Adipose tissue (tissue), 3 donors: ENCODE results near the gene USP40. TPM values are rescaled to one million over a fixed set of nuclear protein-coding genes. Genes with fewer than 3 reads are reported as not detected.

ENCODE experiments used
- H3K27ac ChIP-seq: one replicate; pipeline ENCODE4 v1.5.1; 2013; ENCODE audit warnings: low read depth, low read length
- WGBS, 3 donors: extraction: QIAGEN DNeasy Blood & Tissue Kit; methylation state at CpG; one replicate each; pipeline ENCODE4 v1.1.7; 2013; 5-methylcytosine and 5-hydroxymethylcytosine counted together
- polyA plus RNA-seq, 3 donors: library from polyadenylated mRNA; stranded (reverse); fragments of 200-250 nt; gene quantifications; one replicate each; pipeline ENCODE4 v1.2.3, GENCODE V29; 2013
- donor health status: healthy with polysubstance abuse.
- donor health status: Bipolar disorder and iron deficiency.
- donor health status: healthy.

The USP40 gene
- polyA plus RNA-seq, 3 donors = 11.5 to 26.4 (median 16.2) TPM

- no peak overlapping the region for H3K27ac ChIP-seq
- WGBS, 3 donors = 76 to 82% (median 78%) methylated on average over 22 of the region's 22 CpGs
Observed at GRCh38 chr2:233481368-233482142, 85.0 kb downstream of the USP40 start.

GRCh38 chr2:233480490-233481202 is 85.9 kb downstream of the USP40 start:
- 80 to 87% (median 87%) methylated on average over 20 to 21 of the region's 21 CpGs for WGBS, 3 donors
- no peak overlapping the region for H3K27ac ChIP-seq

DNA sequence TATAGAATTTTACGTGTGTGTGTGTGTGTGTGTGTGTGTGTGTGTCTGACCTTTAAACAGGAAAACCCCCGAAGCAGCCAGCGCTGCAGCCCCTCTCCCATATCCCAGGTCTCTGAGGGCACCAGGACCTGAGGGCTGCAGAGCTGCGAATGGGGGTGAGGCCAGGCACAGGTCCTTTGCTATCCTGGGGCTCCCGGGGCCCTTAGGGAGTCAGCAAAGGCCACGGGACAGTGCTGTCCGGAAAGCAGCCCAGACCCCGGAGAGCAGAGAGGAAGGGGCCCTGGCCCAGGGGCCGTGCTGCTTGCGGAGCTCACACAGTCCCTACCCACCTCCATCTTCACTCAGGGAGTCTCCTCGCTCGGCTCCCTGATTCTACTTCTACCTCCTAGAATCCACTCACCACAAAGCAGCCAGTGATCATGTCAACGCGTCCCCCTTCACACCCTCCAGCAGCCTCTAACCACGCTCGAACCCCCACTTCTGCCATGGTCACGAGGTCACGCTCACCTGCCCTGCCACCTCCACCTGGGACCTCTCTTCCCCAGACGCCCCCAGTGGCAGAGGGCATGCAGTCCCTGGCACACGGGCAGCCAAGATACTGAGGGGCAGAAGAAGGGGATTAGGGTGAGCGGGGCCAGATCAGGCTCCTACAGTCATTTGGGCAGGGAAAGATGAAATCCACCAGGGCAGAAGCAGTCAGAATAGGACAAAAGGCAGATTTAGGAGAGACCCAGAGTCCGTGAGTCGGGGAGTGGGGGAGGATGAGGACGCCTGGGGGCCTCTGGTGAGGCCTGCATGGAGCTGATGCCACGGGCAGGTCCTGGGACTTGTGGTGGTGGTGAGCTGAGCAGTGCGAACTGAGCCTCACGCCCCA is 86.7 kb downstream of the USP40 start:
- no peak overlapping the region for H3K27ac ChIP-seq
- 94 to 95% (median 95%) methylated on average over 27 of the region's 27 CpGs for WGBS, 3 donors

GRCh38 chr2:233477548-233478433 is 88.8 kb downstream of the USP40 start:
- 90 to 95% (median 94%) methylated on average over 29 of the region's 29 CpGs for WGBS, 3 donors
- no peak overlapping the region for H3K27ac ChIP-seq

DNA sequence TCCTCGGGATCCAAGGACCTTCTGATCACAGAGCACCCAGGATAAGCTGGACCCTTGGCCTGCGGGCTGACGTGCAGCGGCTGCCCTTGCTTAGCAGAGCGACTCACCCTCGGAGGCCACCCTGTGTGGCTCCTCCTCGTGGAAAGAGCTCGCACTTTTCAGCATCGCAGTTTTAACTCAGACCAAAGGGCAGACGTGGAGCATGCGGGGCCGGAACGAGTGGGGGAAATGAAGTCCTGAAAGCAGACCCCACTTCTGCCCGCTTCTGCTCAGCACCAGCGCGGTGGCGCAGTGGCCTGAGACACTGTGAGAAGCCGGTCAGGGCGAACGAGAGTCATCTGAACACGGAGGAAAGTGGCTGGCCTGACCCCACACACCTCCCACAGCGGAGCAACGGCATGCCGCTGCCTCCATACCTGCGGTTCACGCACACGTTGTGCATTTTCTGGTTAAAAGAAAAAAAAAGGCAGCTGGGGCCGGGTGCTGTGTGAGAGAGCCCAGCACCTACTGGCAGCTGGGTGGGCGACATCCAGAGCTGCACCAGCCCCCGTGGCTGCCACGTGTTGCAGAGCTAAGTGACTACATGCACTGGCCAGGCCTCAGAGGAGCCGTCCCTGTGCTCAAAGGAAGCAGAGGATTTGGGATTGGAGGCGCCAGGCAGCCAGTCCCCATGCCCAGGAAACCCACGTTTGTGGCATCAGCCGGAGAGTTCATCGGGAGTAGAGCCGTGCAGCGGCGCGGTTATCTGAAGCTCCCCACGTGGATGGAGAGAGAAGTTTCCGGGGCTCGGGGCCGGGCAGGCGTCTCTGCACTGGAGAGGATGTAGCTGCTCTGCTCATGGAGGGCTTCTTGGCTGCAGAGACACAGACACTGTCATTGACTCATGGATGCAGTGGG is 89.7 kb downstream of the USP40 start:
- no peak overlapping the region for H3K27ac ChIP-seq
- WGBS, 3 donors = 91 to 95% (median 94%) methylated on average over 45 of the region's 45 CpGs

DNA sequence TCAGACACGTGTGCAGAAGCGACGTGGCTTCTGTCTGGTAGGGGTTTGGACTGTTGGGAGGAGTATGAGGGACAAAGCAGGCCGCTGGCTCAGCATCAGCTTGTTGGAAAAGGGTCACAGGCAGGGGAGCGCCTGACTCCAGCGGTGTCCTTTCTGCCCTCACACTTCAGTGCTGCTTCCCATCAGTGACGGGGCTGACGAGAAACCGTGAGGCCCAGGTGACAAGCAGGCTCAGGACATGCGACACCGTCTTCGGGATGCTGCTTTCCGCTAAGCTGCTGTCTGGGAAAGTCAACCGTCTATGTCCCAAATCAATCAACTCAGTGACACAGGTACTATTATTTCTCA is 90.5 kb downstream of the USP40 start:
- 89 to 95% (median 92%) methylated on average over 14 of the region's 14 CpGs for WGBS, 3 donors

DNA sequence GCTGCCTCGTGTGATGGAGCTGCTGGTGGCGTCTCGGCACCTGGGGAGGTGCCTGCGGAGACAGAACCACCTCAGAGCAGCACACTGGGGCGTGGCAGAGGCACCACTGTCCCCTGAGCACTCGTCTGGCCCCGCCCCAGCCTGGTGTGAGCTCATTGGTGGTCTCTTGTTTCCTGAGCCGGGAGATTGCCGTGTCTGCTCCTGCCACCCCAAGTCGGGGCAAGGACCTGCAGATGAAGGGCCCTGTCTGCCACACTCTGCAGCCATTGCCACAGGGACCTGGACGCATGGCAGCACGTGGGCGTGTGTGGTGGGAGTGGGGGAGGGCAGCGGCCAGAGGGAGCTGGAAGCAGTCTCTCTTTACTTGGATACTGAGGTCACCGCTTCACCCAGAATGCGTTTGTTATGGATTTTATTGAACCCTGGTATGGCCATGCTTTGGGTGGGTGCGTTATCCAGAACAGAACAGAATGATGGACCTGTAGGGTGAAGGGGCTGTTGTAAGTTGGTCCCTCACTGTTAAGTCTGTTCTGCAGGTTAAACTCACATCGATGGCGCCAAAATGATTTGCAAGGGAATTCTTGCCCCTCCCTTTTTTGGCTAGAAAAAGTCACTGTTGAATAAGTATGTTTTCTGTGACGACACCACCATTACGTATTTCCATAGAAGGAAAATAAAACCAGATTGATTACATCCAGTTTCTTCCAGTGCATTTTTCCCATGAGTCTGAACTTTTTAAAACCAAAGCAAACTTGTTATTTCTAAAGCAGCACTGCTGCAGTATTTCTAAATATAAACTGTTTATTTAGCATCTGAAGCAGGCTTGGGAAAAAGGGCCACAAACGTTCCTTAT is 92.0 kb downstream of the USP40 start:
- H3K27ac ChIP-seq = no peak overlapping the region
- 77 to 82% (median 79%) methylated on average over 20 to 22 of the region's 22 CpGs for WGBS, 3 donors

More for the DNA sequence above, 90.5 kb downstream of the USP40 start:
- no peak overlapping the region for H3K27ac ChIP-seq

DNA sequence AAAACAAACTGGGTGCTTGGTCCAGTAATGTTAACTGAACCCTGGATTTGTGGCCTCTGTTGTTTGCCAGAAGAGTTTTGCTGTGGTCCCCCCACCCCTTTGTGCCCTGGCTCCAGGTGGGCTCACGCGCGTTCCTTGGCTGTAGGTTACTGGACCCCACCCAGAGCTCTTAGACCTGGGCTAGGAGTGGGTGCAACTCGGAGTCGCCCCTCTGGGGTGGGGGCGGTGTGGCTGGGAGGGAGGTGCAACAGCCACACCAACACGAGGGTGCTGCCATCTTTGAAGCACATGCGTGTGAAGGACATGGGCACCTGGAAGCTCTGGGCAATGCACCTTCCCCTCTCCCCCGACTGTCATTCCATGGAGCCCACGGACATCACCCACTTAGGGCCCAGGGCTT is 92.7 kb downstream of the USP40 start:
- 95 to 96% (median 96%) methylated on average over 10 of the region's 10 CpGs for WGBS, 3 donors
- no peak overlapping the region for H3K27ac ChIP-seq

DNA sequence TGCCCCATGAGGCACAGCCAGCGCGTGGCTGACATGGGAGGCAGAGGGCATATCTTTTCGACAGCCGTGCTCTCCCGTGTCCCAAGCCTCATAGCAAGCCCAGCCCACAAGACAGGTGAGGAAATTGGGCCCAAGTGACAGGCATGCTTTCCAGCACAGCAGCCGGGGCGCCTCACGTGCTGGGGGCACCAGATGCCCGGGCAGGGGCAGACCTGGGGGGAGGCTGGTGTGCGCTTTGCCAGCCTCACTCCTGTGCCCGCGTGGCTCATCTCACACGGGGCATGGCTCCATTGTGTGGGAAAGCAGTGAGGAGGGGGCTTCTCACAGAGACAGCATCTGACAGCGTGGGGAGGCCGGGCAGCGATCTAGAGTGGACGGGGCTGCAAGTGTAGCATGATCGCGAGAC is 93.2 kb downstream of the USP40 start:
- no peak overlapping the region for H3K27ac ChIP-seq
- WGBS, 3 donors = 94 to 96% (median 95%) methylated on average over 19 of the region's 19 CpGs

DNA sequence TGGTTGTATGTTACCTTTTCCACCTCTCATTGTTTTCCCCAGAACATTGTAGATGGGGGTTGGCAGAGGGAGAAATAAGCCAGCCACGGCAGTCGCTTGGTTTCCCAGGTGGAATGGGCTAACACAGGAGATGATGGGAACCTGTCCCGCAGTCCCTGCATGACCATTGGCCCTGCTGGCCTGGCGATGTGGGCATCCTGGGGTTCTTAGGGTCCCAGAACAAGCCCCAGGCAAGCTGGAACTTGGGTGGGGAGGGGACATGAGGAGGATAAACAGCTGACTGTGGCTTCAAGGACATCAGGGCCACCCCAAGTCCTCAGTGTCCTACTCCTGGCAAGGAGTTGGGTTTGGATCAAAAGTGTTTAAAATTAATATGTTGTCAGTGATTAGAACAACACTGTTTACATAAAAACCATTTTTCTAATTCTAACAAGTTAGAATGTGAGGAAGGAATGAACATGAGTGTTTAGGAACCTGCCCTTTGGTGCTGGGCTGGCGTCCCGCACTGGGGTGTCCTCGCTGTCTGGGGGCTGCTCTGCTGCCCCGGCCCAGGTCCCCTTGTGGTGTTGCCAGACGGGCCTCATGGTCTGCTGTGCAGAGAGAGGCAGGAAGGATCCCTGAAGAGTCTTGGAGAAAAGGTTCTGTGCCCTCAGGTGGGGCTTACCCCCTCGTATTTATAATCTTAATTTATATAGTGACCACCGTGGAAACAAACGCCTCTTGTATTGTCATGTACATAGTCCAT is 95.1 kb downstream of the USP40 start:
- WGBS, 3 donors = 91 to 97% (median 96%) methylated on average over 12 of the region's 12 CpGs
- no peak overlapping the region for H3K27ac ChIP-seq

- 88 to 90% (median 89%) methylated on average over 14 of the region's 14 CpGs for WGBS, 3 donors
- H3K27ac ChIP-seq = no peak overlapping the region
Observed at GRCh38 chr2:233470839-233471238, 95.7 kb downstream of the USP40 start.

- WGBS, 3 donors = 64 to 86% (median 77%) methylated on average over 20 of the region's 20 CpGs
Observed at GRCh38 chr2:233470011-233470687, 96.4 kb downstream of the USP40 start.

GRCh38 chr2:233469261-233470010 is 97.1 kb downstream of the USP40 start:
- WGBS, 3 donors = 72 to 81% (median 74%) methylated on average over 32 of the region's 32 CpGs
- H3K27ac ChIP-seq = no peak overlapping the region

More at GRCh38 chr2:233470011-233470687, 96.4 kb downstream of the USP40 start:
- H3K27ac ChIP-seq = no peak overlapping the region

- no peak overlapping the region for H3K27ac ChIP-seq
- WGBS, 3 donors = 95 to 97% (median 96%) methylated on average over 8 of the region's 8 CpGs
Observed at GRCh38 chr2:233468741-233469110, 97.9 kb downstream of the USP40 start.
